Pancreas (tissue), 10 donors: Measurements from ENCODE around the gene TRAPPC2B. TPM values are rescaled to one million over a fixed set of nuclear protein-coding genes. Genes with fewer than 3 reads are reported as not detected.

ENCODE experiments used
- ATAC-seq, 4 donors: fragments of 200-7000 bp; cut with Tn5 transposase; one replicate each; pipeline versions ENCODE4 v1.8.0 to v1.9.1; 2020; ENCODE audit warnings: mild to moderate bottlenecking in 4 of 4, moderate library complexity in 4 of 4
- DNase-seq, 6 donors: peaks; one replicate each; pipeline ENCODE4 v3.0.0-alpha.2; 2020
- FAIRE-seq: peaks from 2 replicates; lab custom pipeline; 2012; peaks lifted over from hg19 to GRCh38; lab: Jason Lieb, UNC
- H3K27ac ChIP-seq, 4 donors: fragments of 200-600 bp; sonication (generic); 1 replicate in 3 of 4; 2 replicates in 1 of 4; pipeline versions ENCODE4 v1.5.0 to v1.8.0; 2020
- H3K27me3 ChIP-seq, 4 donors: fragments of 200-600 bp; one replicate each; pipeline ENCODE4 v1.8.0; 2021
- H3K36me3 ChIP-seq, 3 donors: fragments of 200-600 bp; sonication (generic) in 1 of 3; one replicate each; pipeline versions ENCODE4 v1.5.0 to v1.8.0; 2020 to 2021
- H3K4me1 ChIP-seq, 3 donors: fragments of 200-600 bp; one replicate each; pipeline ENCODE4 v1.8.0; 2021
- H3K4me3 ChIP-seq, 4 donors: fragments of 200-600 bp; sonication (generic) in 2 of 4; one replicate each; pipeline versions ENCODE4 v1.5.0 to v1.8.0; 2020 to 2021
- H3K9me3 ChIP-seq, 4 donors: fragments of 200-600 bp; one replicate each; pipeline ENCODE4 v1.8.0; 2021
- WGBS, 2 donors: extraction: QIAGEN DNeasy Blood & Tissue Kit; methylation state at CpG; one replicate each; pipeline ENCODE4 v1.1.7; 2013; 5-methylcytosine and 5-hydroxymethylcytosine counted together
- intact Hi-C, 3 donors: fragments of 100-400 bp; cut with DNase I; formaldehyde crosslinking; loops; one replicate each; pipeline versions ENCODE4 v1.11.1 to v1.14.2; 2022
- polyA plus RNA-seq, 2 donors: library from polyadenylated mRNA; stranded (reverse); fragments of 200-250 nt; gene quantifications; one replicate each; pipeline ENCODE4 v1.2.3, GENCODE V29; 2013
- total RNA-seq, 6 donors: library from RNA; stranded (reverse); fragmentation: NEBNext Ultra II Directional in 4 of 6; extraction: Animal tissue kit (Norgen Biotek cat#: 25700) in 4 of 6; gene quantifications; one replicate each; pipeline versions ENCODE4 v1.2.1 to v1.2.4, GENCODE V29; 2021 to 2023
- TF ChIP-seq, protein P1 (sequence below), 4 donors: fragments of 200-600 bp; sonication (generic) in 3 of 4; IDR thresholded peaks; one replicate each; pipeline versions ENCODE4 v1.5.0 to v1.8.0; 2021; ENCODE audit warnings: antibody characterized with exemption in 4 of 4
- donor health status: healthy with polysubstance abuse.
- donor health status: DM: no; HTN: no; CAD: no; lungs with moderate emphysema.
- donor health status: DM: no; HTN: no; CAD: no.
- donor health status: control.
- donor health status: control.
- donor health status: Bipolar disorder and iron deficiency.
- donor health status: DM: yes; HTN: yes; CAD: no.
- donor health status: DM: no; HTN: no; CAD: no.
- donor health status: DM: no; HTN: no; CAD: no.
- donor health status: DM: yes; HTN: yes; CAD: no.

TRAPPC2B gene
- total and polyA plus RNA-seq, 8 donors: 2.1 to 14.7 (median 2.9) TPM

GRCh38 chr19:57327993-57328392 is 35.4 kb upstream of the TRAPPC2B start:
- Histone ChIP-seq H3K27ac (no peak overlapping the region), H3K9me3 (no peaks in the 10 kb centered on the region), H3K4me3 (no peak overlapping the region), H3K4me1 (no peaks in the 10 kb centered on the region), H3K36me3 (peaks cover 0 to 54% (median 15%) of the 10 kb centered on the region in 3 donors), H3K27me3 (no peaks in the 10 kb centered on the region)
- no peak for ATAC-seq
- intact Hi-C loops: no loop called here
- WGBS, 2 donors: 94 to 97% methylated on average over 8 of the region's 8 CpGs
- TF ChIP-seq, protein P1, sequence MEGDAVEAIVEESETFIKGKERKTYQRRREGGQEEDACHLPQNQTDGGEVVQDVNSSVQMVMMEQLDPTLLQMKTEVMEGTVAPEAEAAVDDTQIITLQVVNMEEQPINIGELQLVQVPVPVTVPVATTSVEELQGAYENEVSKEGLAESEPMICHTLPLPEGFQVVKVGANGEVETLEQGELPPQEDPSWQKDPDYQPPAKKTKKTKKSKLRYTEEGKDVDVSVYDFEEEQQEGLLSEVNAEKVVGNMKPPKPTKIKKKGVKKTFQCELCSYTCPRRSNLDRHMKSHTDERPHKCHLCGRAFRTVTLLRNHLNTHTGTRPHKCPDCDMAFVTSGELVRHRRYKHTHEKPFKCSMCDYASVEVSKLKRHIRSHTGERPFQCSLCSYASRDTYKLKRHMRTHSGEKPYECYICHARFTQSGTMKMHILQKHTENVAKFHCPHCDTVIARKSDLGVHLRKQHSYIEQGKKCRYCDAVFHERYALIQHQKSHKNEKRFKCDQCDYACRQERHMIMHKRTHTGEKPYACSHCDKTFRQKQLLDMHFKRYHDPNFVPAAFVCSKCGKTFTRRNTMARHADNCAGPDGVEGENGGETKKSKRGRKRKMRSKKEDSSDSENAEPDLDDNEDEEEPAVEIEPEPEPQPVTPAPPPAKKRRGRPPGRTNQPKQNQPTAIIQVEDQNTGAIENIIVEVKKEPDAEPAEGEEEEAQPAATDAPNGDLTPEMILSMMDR (IDR thresholded peaks at IDR 0.05): no peak
- DNase-seq: no peak
- no peak for FAIRE-seq

- FAIRE-seq: no peak
Measured at GRCh38 chr19:57334191-57334590, 29.2 kb upstream of the TRAPPC2B start.

DNA sequence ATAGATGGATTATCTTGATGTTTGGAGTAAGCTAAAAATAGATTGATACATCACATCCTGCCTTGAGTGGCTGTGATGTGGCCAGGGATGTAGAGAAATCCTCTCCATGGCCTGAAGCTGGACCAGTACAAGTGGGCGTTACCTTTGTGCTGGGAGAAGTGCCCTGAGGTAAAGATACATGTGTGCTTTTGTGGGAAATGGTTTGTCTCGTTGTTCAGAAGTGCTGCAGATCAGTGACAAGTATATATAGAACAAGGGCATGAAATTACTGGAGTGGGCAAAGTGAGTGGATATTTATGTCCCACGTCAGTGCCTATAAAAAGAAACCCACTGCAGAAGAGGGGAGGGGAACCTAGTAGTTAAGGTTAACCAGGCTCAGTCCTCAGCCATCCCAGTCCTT is 24.5 kb upstream of the TRAPPC2B start:
- Histone ChIP-seq H3K36me3 (no peaks in the 10 kb centered on the region), H3K27me3 (no peaks in the 10 kb centered on the region), H3K4me3 (no peak overlapping the region), H3K9me3 (no peaks in the 10 kb centered on the region), H3K27ac (no peak overlapping the region), H3K4me1 (no peaks in the 10 kb centered on the region)
- no peak for DNase-seq
- TF ChIP-seq, protein P1 (IDR thresholded peaks at IDR 0.05): no peak
- no peak for ATAC-seq
- intact Hi-C loops: no loop called here
- FAIRE-seq: no peak
- 69 to 72% methylated on average over 3 of the region's 3 CpGs for WGBS, 2 donors

More at GRCh38 chr19:57334191-57334590, 29.2 kb upstream of the TRAPPC2B start:
- Histone ChIP-seq H3K4me1 (no peaks in the 10 kb centered on the region), H3K36me3 (no peaks in the 10 kb centered on the region), H3K4me3 (no peak overlapping the region), H3K9me3 (no peaks in the 10 kb centered on the region), H3K27ac (no peak overlapping the region), H3K27me3 (no peaks in the 10 kb centered on the region)
- TF ChIP-seq, protein P1 (IDR thresholded peaks at IDR 0.05): no peak
- intact Hi-C loops: no loop called here
- WGBS, 2 donors: 86 to 90% methylated on average over 4 of the region's 4 CpGs
- ATAC-seq (no peak), DNase-seq (no peak)

DNA sequence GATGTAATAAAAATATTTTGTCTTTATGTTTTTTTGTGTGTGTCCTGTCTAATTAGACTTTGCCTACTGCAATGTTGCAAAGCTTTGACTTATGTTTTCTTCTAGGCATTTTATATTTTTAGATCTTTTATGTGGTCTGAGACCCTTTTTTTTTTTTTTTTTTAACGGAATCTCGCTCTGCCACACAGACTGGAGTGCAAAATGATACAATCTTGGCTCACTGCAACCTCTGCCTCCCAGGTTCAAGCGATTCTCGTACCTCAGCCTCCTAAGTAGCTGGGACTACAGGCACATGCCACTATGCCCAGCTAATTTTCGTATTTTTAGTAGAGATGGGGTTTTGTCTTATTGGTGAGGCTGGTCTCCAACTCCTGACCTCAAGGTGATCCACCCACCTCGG is 20.8 kb upstream of the TRAPPC2B start:
- FAIRE-seq (no peak), ATAC-seq (no peak), DNase-seq (no peak)
- Histone ChIP-seq H3K36me3 (no peaks in the 10 kb centered on the region), H3K4me3 (no peak overlapping the region), H3K27ac (no peak overlapping the region), H3K4me1 (no peaks in the 10 kb centered on the region), H3K27me3 (no peaks in the 10 kb centered on the region), H3K9me3 (no peaks in the 10 kb centered on the region)
- TF ChIP-seq, protein P1 (IDR thresholded peaks at IDR 0.05): no peak
- 56 to 64% methylated on average over 6 of the region's 6 CpGs for WGBS, 2 donors
- intact Hi-C loops: no loop called here

DNA sequence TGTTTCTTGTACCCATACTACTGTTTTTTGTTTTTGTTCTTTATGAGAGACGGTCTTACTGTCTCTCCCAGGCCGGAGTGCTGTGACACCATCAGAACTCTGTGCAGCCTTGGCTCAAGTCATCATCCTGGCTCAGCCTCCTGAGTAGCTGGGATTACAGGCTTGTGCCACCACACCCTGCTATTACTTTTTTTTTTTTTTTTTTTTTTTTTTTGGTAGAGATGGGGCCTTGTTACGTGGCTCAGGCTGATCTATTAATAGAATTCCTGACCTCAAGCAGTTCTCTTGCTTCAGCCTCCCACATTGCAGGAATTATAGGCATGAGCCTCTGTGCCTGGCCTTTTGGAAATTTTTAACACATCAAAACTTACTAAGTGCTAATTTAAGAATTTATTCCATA is 15.2 kb upstream of the TRAPPC2B start:
- no peak overlapping the region for H3K4me3 ChIP-seq
- ATAC-seq (no peak), FAIRE-seq (no peak), DNase-seq (no peak)
- 56 to 73% methylated on average over 3 of the region's 3 CpGs for WGBS, 2 donors
- H3K27me3 ChIP-seq: no peaks in the 10 kb centered on the region
- TF ChIP-seq, protein P1 (IDR thresholded peaks at IDR 0.05): no peak
- intact Hi-C loops: no loop called here
- no peak overlapping the region for H3K27ac ChIP-seq
- H3K36me3 ChIP-seq: no peaks in the 10 kb centered on the region
- H3K9me3 ChIP-seq: no peaks in the 10 kb centered on the region
- peaks cover 0 to 3% (median 0%) of the 10 kb centered on the region in 3 donors for H3K4me1 ChIP-seq
